ENCODE results near the gene UXS1.

The UXS1 gene

DNA sequence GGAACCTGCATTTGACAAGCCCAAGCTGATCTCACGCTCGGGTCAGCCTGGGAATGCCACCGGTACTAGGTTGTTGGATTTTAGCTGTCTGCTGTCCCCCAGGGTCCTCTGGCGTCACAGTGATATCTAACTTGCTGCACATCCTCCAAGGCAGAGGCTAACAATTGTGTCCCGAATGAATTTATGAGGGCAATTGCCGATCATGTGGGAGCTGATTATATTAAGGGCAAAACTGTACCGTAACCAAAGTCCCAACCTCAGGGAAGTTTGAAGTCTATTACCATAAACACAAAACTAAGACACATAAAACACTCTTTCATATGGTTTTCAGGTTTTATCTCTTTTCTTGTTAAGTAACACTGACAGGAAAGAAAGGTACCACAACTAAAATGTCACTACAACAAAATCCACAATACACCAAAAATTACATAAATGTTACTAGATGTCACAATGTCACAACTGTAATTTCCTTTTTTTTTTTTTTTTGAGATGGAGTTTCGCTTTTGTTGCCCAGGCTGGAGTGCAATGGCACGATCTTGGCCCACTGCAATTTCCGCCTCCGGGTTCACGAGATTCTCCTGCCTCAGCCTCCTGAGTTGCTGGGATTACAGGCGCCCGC is 6.7 kb downstream of the UXS1 start:
- DNase-seq: no peak

DNA sequence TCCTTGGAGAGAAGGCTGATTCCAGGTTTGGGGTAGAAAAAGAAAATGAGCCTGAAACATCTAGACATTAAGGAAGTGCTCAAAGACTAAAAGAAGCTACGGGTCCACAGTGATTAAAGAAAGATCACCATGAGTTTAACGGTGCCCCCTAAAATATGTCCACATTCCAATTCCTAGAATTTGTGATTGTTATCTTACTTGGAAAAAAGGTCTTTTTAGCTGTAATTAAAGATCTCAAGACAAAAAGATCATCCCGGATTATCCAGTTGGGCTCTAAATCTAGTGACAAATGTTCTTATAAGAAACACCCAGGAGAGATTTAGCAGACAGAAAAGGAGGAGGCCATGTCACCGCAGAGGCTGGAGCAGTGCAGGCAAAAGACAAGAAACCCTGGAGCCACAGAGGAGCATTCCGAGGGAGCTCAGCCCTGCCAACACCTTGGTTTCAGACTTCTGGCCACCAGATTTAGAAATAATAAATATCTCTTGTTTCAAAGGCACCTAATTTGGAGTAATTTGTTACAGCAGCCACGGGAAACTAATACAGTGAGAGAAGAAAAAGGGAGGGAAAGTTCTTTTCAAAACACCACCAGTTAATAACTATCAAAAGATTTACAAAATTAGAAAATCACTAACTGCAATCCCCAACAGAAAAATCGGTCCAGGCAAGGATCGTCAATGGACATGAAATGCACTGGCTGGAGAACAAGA is 8.5 kb downstream of the UXS1 start:
- DNase-seq: no peak

DNA sequence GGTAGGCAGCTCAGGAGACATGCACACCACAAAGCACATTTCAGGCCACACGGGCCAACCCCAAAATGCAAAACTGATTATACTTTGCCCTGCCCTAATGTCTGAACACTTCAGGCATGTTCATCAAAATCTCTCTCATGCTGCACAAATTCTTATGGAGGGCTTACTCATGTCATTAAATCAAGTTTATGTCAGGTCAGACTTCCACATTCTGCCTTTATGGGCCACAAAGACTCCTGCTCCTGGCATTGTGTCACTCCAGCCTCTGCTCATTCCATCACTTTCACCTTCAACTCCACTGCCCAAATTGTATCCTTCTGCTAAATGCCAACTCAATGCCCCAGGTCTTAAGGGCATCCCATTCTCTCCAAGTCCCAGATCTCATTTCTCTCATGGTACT is 9.2 kb downstream of the UXS1 start:
- no peak for DNase-seq

DNA sequence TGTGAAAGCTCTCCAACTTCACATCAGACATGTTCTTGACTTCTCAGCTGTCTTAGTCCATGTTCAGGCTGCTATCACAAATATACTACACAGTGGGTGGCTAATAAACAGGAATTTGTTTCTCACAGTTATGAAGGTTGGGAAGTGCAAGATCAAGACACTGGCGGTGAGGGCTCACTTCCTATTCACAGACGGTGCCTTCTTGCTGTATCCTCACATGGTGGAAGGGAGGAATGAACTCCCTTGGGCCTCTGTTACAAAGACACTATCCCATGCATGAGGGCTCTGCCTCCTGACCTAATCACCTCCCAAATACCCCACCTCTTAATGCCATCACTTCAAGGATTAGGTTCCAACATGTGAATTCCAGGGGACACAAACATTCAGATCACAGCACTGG is 9.7 kb downstream of the UXS1 start:
- no peak for DNase-seq

DNA sequence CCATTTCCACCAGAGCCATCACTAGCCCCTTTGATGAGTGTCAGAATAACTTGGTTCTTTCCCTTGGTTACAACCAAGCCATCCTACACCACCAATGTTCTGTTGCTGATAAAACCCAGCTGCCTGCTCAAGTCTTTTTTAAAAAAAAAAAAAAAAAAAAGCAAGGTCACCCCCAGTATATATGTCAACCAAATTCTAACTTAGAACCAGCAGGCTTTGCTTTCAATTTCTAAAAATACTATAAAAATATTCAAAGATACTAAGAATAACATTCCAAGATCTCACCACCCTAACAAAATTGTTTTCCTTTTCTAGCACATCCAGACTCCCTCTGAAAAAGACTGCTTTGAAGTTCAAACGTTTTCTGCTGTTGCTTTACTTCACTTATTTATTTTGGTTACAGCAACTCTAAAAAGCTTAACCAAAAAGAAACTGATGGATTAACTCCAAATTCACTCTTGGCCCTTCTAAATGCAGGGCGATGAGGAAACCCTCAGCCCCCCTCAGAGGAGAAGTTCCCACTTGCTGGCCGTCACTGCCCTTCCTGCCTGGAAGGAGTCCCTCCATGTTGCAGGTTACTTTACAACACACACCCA is 10.9 kb downstream of the UXS1 start:
- DNase-seq: no peak

DNA sequence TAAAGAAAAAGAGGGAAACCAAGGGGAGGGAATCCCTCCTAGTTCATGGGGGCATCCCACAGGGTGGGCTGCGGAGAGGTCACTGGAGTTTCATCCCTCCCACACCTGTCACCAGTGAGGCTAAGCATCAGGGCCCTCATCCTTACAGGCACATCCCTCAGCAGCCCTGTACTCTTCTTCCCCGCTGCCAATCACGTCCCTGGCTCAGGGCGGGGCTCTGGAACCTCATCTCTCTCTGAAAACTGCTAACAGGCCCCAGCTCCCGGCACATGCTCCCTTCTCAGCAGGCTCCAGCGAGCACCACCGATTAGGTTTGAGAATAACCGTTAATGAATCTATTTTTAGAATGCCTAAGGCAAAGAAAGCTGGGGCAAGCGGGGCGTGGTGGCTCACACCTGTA is 13.0 kb downstream of the UXS1 start:
- no peak for DNase-seq

DNA sequence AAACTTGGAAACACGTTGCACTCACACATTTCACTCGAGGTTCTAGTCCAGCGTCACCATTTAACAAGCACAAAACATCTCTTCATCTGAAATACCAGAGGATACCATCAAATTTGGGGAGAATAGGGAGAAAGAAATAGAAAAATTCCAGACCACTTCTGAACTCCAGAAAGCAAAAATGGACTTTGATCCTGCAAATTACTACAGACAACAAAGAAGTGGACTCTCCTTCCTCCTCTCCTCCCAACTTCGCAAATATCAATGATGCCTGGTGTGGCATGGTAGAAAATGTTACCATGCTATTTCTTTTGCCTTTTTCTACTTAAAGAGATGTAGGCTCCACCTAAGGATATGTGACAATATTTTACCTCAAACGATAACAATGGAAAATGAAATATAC is 13.5 kb downstream of the UXS1 start:
- DNase-seq: no peak

DNA sequence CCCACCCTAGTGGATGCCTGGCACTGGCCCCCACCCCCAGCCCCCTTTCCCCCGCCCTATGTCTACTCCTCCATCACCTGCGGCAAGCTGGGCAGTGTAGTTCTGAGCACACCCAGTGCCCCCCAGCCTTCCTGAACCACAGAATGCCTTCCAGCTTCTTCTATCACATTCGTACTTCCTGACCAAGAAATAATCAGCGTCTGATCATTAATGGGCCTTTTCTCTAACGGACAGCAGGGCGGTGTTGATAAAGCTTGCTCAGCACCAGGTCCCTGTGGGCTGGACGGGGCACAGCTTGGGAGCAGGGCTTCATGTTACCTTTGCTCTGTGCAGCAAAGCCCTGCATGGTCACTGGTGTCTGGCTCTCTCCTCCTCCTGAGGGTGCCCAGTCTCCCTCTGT is 15.4 kb downstream of the UXS1 start:
- DNase-seq: no peak

DNA sequence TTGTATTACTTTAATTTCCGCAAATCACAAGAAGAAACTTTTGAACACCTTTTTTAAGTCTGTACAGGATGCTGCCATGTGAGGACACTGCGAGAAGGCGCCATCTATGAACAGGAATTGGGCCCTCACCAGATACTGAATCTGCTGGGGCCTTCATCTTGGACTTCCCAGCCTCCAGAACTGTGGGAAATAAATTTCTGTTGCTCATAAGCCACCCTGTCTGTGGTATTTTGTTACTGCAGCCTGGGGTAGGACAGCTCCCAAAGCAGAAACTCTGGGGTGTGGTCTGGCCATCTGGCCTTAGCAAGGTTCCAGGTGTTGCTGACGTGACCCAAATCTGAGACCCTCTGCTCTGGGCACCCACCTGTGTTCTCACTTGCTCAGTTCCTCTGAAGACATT is 16.5 kb downstream of the UXS1 start:
- no peak for DNase-seq

DNA sequence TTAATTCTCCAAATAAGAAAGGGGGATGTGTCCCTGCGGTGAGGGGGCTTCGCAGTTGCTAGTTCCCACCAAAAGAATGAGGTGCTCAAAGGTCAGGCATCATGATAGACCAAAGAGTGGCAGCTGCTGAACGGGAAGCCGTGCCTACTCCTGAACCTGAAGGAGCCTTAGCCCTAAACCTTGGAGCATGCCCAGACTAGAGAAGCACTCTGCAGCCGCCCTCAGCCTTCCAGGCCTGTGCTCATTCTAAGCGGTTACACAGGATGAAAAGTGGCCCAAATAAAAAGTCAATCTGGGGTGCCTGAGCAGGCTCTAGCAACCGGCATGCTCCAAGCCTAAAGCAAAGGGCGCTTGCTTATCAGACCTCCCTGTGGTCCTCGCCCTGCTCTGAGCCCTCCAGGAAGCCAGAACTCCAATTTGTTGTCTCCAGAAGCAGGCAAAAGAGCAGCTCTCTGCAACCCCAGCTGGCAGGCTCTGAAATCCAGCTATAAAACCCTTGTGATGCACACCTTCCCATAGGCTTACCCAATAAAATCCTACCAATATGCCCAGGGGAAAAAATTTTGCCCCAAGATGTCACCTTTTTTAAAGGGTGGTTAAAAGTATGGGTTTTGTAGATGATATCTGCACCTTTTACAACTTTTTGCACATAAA is 17.5 kb downstream of the UXS1 start:
- DNase-seq: no peak

DNA sequence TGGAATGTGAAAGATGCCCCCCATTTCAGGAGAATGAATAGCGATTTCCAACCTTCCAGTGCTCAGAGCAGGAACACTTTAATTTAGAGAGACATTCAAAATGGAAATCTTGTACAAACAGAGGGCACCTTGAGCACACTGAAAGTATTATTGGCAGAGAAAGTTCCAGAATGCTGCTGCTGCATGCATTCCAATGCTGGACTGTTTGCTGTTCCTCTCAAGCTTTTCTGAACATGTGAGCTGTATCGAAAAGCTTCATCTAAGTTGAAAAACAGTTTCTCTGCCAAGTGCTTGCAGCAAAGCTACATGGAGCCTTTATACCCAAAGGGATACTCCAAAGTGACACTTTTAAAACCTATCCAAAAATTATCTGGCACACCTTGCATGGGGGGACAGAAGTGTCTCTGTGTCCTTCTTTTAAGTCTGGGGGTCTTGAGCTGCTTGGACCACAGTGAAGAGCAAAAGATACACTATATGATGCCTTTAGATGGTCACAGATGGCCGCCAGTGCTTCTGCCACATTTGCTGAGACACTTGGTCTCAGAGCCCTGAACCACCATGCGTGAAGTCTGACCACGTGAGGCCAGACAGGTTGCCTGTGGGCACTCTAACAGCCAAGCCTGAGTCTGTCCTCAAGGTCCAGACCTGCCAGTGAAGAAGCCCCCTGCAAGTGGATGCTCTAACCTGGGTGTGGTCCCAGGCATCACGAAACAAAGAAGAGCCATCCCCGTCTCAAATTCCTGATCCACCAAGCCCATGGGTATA is 18.8 kb downstream of the UXS1 start:
- no peak for DNase-seq

DNA sequence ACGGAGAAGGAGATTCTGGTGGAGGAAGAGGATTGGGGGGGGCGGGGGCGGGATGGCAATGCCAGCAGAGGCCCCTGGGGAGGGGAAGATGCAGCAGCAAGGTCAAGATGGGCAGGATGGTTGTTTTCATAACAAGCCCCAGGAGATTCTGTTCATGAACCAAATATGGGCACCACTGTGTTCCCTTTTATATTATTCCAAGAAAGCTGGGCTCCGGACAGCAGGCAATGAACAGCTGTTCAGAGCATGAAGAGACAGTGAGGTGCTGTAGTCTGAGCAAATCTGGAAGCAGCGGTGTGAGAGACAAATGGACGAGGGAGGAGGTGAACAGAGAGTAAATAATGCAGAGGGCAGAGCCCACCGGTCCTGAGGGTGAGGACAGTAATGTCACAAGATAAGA is 20.0 kb downstream of the UXS1 start:
- DNase-seq: no peak

DNA sequence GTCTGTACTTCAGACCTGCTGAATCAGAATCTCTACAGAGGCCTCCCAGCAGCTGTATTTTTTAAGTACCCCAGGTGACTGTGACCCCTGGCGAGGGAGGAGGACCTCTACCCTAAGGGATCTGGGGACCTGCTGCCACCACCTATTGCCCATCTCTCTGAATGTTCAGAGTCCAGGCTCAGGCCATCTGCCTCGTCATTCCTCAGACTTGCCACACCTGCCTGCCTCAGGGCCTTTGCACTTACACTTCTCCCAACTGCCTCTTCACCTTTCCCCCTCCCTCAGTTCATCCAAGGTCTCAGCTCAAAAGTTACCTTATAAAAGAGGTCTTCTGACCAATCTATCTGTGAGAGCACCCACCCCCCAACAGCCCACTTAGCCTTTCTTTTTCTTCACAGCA is 21.5 kb downstream of the UXS1 start:
- no peak for DNase-seq

DNA sequence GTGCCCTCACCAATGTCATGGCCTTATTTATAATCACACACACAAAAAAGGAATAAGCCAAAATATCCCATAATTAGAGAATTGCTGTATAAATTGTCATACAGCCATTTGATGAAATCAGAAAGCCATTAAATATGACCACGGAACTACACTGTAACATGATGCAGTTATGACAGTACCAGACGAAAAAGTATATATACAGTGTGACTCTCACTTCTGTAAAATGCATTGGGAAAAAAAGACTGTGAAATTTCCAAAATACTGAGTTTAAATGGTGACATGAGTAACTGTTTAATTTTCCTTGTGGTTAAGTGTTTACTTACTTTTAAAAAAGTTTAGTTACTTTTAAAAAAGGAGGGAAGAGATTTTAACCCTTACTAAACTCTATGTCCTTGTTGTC is 25.4 kb downstream of the UXS1 start:
- DNase-seq: no peak

DNA sequence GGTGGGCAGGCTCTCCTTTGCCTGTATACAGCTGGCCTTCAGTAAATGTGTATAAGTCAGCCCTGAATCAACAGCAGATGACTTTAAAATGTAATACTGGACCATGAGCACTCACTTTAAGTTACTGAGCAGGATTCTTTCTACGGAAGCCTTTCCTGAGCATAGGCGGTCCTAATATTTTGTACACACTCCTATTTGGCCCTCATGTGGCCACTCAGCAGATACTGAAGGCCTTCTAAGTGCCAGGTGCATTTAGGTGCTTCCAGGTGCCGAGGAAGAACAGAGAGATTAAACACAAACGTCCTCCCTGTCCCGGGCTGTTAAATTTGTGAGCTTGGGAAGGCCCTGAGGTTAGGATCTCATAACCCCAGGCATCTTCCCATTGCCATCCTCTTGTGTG is 27.0 kb downstream of the UXS1 start:
- DNase-seq: no peak

DNA sequence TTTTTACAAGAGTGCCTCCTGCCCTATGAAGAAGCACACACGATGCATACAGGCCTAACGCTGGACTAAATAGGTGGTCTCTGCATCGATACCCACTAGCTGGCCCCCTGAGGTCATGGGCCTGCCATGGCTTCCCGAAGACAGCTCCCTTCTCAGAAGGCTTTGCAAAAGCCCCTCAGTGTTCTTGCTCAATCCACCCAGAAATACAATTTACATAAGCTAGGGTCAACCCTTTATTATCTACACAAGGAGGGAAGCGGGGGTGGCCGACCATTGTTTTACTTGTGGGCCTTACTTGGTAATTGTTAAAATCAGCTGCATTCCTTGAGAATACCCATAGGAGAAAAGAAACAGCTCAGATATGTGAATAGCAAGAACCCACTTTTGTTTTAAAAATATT is 28.5 kb downstream of the UXS1 start:
- no peak for DNase-seq

DNA sequence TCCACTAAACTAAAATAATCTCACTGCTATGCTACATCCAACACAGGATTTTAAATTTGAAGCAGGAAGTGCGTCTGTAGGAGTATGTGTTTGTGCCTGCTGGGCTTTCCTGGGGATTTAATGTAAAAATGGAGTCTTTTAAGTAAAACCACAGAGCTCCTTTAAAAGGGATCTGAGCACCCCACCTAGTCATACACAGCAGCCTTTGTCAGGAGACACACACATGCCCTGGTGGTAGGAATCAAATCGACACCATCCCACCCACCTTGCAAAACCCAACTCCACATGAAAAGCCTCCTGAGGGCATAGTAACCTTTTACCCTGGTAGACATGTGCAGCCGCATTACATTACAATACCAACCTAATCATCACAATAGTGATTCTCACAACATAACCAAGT is 29.1 kb downstream of the UXS1 start:
- no peak for DNase-seq

DNA sequence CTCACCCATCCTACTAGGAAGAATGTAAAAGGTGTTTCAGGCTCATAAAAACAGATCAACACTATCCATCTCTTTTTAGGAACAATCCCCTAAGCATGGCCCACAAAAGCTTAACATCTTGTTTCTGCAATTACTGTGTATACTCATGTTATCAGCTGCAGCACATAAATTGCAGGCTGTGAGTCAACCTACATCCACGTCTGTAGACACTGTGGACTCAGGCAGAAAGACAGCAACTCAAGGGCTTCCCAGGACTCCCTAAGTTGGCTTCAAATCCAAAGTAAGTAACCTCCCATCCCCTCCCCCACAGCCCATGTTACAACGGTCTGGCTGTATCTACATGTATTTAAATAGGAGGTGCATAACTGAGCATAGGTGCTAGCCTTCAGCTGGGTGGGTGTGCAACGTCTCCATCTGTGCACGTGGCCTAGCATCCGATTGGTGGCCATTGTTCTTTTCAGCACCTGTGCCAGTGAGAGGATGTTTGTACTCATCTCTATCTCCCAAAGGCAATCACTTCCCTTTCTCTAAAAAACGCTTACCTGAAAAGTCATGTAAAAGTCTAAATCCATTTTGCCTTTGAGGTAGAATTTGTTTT is 30.1 kb downstream of the UXS1 start:
- DNase-seq: no peak

DNA sequence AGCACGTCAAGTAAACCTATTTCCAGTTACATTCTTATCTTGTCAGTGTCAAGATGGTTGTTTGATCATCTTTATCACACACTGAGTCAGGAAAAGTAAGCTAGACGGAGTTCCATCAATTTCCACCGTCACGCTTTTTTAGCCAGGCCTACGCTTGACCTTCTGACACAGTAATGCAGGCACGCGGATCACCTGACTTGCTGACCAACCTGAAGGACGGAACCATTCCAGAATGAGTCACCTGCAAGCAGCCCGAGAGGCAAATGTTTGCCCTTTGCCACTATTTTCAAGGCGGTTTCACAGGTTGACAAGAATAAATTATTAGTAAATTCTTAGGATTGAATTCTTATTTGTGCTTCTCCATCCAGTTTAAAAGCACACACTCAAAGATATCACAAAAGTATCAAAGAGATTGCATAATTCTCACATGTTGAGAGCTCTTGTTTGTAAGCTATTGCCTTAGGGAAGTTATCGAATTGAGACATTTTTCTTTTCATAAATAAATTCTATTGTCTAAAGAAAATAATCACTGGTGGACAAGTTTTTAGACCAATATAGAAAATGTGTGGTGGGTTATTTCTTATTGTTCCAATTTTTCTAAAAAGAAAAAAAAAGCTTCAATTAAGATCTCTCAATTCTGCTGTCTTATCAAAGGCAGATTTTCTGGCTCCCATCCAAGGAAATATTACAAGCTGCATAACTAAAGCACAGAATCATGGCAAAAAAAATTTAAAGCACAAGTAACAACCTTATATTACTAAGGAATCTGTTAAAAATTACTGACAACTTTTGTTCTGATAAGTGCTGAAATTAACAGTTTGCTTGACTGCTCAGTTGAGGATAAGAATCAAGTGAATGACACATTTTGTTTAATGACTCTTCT is 31.9 kb downstream of the UXS1 start:
- no peak for DNase-seq

DNA sequence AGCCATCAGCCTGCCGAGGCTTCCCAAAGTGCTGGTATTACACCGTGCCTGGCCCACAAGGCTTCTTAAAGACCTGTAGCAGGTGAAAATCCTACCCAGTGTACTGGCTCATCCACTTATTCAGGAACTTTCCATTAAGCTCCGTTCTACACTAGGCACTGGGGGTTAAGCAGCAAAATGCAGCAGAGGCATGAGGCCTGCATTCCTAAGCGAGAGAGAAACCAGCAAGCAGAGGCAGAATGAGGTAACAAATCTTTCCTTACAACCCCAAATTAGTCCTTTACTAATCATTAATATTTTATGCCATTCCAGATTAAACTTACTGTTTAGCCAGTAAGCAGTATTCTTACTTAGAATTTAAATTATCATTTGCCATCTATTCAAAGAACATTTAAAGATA is 32.8 kb downstream of the UXS1 start:
- no peak for DNase-seq

DNA sequence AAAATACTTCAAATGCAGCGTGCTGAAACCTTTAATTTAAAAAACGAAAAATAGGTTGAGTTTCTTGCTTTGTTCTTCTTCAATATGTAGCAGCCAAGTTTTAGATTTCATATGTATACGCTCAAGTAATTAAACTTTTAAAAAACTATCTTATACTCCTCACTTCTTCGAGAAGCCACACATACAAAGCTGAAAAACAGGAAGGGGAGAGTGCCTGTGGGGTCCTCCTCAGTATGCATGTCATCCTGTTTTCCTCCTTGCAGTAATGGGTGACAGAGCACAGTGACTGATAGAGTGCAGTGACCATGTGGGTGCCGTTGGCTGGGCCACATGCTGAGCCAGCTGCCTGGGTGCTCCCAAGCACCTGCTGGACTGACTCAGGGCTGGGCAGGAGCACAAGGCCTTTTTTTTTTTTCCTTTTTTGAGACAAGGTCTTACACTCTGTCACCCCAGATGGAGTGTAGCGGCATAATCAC is 33.3 kb downstream of the UXS1 start:
- DNase-seq: no peak
